ENCODE measurements around the gene SCEL.
A peak's percentile ranks its signal among the peaks of the same experiment; 100 is the strongest.

SCEL gene

GRCh38 chr13:77536358-77536757 lies 852 bp downstream of the SCEL start:
- no peak for DNase-seq (ENCODE audit: low read depth, low spot score)
- H3K4me3 ChIP-seq (ENCODE audit: low read depth, low read length): no peak overlapping the region
- in situ Hi-C loops (cut with HindIII; ENCODE audit: low sequenced_read_pairs): no loop called here
- no peak for TF ChIP-seq CTCF (IDR thresholded peaks at IDR 0.05; ENCODE audit: low read depth, low read length)

GRCh38 chr13:77537289-77537919 lies 1.9 kb downstream of the SCEL start:
- in situ Hi-C loops (cut with HindIII; ENCODE audit: low sequenced_read_pairs): no loop called here
- H3K4me3 ChIP-seq (ENCODE audit: low read depth, low read length): no peak overlapping the region

DNA sequence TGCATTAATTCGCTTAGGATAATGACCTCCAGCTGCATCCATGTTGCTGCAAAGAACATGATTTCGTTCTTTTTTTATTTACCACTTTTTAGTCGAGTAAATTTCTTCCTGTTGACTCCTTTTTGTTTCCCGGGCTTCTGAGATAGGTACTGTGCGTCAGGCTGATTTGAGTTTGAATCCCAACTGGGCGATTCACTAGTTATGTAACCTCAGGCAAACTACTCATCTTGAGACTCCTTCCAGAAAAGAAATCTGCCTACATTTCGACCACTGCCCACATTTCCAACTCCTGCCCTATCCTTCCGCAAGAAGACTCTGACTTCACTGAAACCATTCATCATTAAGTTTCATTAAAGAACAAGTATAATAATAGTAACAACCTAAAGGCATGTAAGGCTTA lies 8.2 kb downstream of the SCEL start:
- in situ Hi-C loops (cut with HindIII; ENCODE audit: low sequenced_read_pairs): no loop called here
- no peak for TF ChIP-seq CTCF (IDR thresholded peaks at IDR 0.05; ENCODE audit: low read depth, low read length)
- no peak overlapping the region for H3K4me3 ChIP-seq (ENCODE audit: low read depth, low read length)
- no peak for DNase-seq (ENCODE audit: low read depth, low spot score)

More at GRCh38 chr13:77537289-77537919, 1.9 kb downstream of the SCEL start:
- no peak for DNase-seq (ENCODE audit: low read depth, low spot score)
- no peak for TF ChIP-seq CTCF (IDR thresholded peaks at IDR 0.05; ENCODE audit: low read depth, low read length)

DNA sequence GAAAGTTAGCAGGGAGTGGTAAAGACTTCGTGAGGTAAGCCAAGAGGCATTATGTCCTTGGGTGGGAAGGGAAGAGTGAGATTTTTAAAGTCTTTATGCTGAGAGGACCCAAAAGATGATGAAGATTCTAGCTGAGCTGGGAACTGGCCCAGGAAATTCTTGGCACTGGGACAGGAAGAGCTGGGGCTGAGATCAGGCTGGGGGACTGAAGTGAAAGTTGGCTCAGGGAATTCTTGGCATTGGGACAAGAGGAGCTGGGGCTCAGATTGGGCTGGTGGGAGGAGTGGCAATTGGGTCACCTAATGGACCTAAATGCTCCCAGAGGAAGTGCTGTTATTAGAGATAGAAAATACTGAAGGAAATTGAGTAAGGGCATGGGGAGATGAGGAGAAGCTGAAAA lies 8.8 kb downstream of the SCEL start:
- no peak overlapping the region for H3K4me3 ChIP-seq (ENCODE audit: low read depth, low read length)
- peak; percentile 74 for DNase-seq (ENCODE audit: low read depth, low spot score)
- in situ Hi-C loops (cut with HindIII; ENCODE audit: low sequenced_read_pairs): no loop called here
- no peak for TF ChIP-seq CTCF (IDR thresholded peaks at IDR 0.05; ENCODE audit: low read depth, low read length)

- H3K4me3 ChIP-seq (ENCODE audit: low read depth, low read length): no peak overlapping the region
- DNase-seq (ENCODE audit: low read depth, low spot score): no peak
- TF ChIP-seq CTCF (IDR thresholded peaks at IDR 0.05; ENCODE audit: low read depth, low read length): no peak
- in situ Hi-C loops (cut with HindIII; ENCODE audit: low sequenced_read_pairs): no loop called here
These were observed 9.3 kb downstream of the SCEL start for GRCh38 chr13:77544758-77545338.

DNA sequence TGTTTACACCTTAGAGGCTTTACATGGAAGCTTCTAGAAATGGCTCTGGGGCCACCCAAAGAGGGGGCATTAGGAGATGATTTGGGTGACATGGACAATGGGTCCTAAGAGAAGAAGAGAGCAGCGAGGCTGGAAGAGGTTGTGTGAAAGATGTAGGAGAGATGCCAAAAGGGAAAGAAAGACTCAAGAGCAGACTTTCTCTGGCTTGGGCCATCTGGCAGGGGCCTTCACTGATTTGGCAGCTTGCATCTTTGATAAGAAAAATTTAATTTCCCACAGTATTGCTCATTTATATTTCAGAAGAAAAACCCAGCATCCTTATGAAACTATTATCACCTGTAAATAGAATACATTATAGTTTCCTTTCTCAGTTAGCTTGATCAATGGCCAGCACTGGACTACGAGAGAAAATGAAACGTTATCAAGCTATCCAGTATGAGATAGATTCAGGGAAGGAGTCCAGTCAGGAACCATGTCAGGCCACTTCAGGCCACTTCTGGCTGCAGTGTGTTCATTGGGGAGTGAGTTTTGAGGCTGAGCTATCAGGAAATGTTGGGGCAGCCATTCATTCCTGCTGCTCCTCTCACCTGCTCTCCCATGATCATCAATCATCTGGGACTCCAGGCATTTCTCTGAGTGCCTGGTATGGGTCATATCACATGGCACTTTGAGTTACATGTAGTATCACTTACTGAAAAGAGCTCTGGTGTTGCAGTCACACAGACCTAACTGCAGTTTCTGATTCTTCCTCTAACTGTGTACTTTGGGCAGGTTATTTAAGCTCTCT lies 10.3 kb downstream of the SCEL start:
- no peak for TF ChIP-seq CTCF (IDR thresholded peaks at IDR 0.05; ENCODE audit: low read depth, low read length)
- no peak overlapping the region for H3K4me3 ChIP-seq (ENCODE audit: low read depth, low read length)
- in situ Hi-C loops (cut with HindIII; ENCODE audit: low sequenced_read_pairs): no loop called here
- DNase-seq (ENCODE audit: low read depth, low spot score): no peak
